ENCODE measurements around the gene SCN4B. TPM values are rescaled to one million over a fixed set of nuclear protein-coding genes. Genes with fewer than 3 reads are reported as not detected.

The SCN4B gene, protein sequence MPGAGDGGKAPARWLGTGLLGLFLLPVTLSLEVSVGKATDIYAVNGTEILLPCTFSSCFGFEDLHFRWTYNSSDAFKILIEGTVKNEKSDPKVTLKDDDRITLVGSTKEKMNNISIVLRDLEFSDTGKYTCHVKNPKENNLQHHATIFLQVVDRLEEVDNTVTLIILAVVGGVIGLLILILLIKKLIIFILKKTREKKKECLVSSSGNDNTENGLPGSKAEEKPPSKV
- total RNA-seq (2022; extraction: Qiagen RNA extraction): 0.02 to 0.08 TPM (median 0.05 TPM) in 4 of 5 replicates, not detected in the other

GRCh38 chr11:118152552-118153471, at the start of gene SCN4B:
SCN4B (minus strand) TSS chr11:118152823; CDS start chr11:118152673, 150 bp downstream.

GRCh38 chr11:118175993-118176777, 23.6 kb upstream of the SCN4B start, which contains the start of gene SCN2B:
SCN2B (minus strand) TSS chr11:118176639; CDS start chr11:118176431, 208 bp downstream.

DNA sequence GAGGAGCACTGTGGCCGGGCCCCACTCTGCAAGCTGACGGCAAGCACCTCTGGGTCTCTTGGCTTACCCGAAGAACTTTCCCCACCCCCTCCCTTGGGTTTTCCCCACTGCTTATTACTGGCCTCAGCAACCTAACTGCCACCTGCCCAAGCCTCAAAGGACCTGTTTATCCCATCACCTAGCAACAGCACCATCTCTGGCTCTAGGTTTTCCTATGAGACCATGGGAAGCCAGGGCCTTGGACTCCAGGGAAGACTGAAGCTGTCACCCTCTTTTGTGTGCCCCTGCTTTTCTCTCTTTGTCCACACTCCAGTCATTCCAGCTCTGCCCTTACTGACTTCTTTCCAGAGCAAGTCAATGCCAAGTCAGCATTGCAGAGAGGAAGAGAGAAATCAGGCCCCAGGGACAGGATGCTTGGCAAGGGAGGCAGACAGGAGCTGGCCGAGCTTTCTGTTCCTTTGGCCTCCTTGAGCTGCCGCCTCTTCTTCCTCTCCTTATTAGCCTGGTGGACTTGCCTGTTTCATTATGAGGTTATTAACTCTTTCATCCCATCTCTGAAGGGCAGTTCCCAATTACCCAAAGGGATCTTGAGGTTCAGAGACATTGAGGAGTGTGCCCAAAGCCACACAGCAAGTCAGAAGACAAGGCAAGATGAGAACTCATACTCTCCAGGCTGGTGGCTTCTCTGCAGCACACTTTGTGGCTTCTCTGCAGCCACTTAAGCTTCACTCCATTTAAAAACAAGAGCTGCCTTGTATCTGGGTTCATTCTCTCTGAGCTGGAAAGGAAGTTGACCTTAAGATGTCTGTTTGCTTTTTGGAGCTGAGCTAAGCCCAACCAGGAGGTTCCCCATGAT, 65.5 kb downstream of the SCN4B start, which contains the start of gene SMIM35:
SMIM35 (minus strand) TSS at position 51 of the 856 bp plus-strand sequence. CDS start 206 bp downstream, outside the sequence.

Other genes starting within 250 kb of the SCN4B start
- gene TMPRSS13, start 223.4 kb downstream of the SCN4B start, total RNA-seq (2022; extraction: Qiagen RNA extraction): not detected in 5 replicates
- 0.03 to 0.14 TPM (median 0.11 TPM) in 4 of 5 replicates, not detected in the other for gene IL10RA, start 166.4 kb downstream of the SCN4B start, total RNA-seq (2022; extraction: Qiagen RNA extraction)
- 0.07 TPM in 1 of 5 replicates, not detected in the others for gene TMPRSS4, start 75.7 kb downstream of the SCN4B start, total RNA-seq (2022; extraction: Qiagen RNA extraction)
- not detected in 5 replicates for gene SMIM35, start 65.9 kb downstream of the SCN4B start, total RNA-seq (2022; extraction: Qiagen RNA extraction)
- gene SCN2B, start 23.8 kb upstream of the SCN4B start, total RNA-seq (2022; extraction: Qiagen RNA extraction): not detected in 5 replicates
- gene JAML, start 72.2 kb upstream of the SCN4B start, total RNA-seq (2022; extraction: Qiagen RNA extraction): not detected in 5 replicates
- 0.28 to 0.52 TPM (median 0.45 TPM) in 5 replicates for gene MPZL3, start 99.5 kb upstream of the SCN4B start, total RNA-seq (2022; extraction: Qiagen RNA extraction)
- 0.06 TPM in 1 of 5 replicates, not detected in the others for gene MPZL2, start 111.5 kb upstream of the SCN4B start, total RNA-seq (2022; extraction: Qiagen RNA extraction)
- not detected in 5 replicates for gene CD3E, start 151.9 kb upstream of the SCN4B start, total RNA-seq (2022; extraction: Qiagen RNA extraction)
- not detected in 5 replicates for gene CD3D, start 189.9 kb upstream of the SCN4B start, total RNA-seq (2022; extraction: Qiagen RNA extraction)
- gene CD3G, start 191.5 kb upstream of the SCN4B start, total RNA-seq (2022; extraction: Qiagen RNA extraction): not detected in 5 replicates
- 9.3 to 13.2 TPM (median 11.6 TPM) in 5 replicates for gene UBE4A, start 206.8 kb upstream of the SCN4B start, total RNA-seq (2022; extraction: Qiagen RNA extraction)
- 162 to 203 TPM (median 174 TPM) in 5 replicates for gene ATP5MG, start 248.8 kb upstream of the SCN4B start, total RNA-seq (2022; extraction: Qiagen RNA extraction)

Data from A549 treated with dexamethasone at 1 μM for 4 hours (cell line).